Adrenal gland (tissue), 12 donors: ENCODE measurements around the gene MUSK. TPM values are rescaled to one million over a fixed set of nuclear protein-coding genes. Genes with fewer than 3 reads are reported as not detected.

ENCODE experiments used
- DNase-seq, 7 donors: peaks; one replicate each; pipeline ENCODE4 v3.0.0-alpha.2; 2019 to 2020
- H3K27ac ChIP-seq, 5 donors: fragments of 200-600 bp; sonication (generic) in 4 of 5; 1 replicate in 3 of 5; 2 replicates in 2 of 5; pipeline versions ENCODE4 v1.5.1 to v1.8.0; 2016 to 2020; ENCODE audit warnings: mild to moderate bottlenecking in 1 of 5
- H3K27me3 ChIP-seq: fragments of 200-600 bp; 2 replicates; pipeline ENCODE4 v1.8.0; 2021
- H3K36me3 ChIP-seq, 2 donors: fragments of 200-600 bp; replicated peaks in 1 of 2; 1 replicate in 1 of 2; 2 replicates in 1 of 2; pipeline versions ENCODE4 v1.5.1 to v1.8.0; 2018 to 2022
- H3K4me1 ChIP-seq, 2 donors: fragments of 200-600 bp; replicated peaks in 1 of 2; 1 replicate in 1 of 2; 2 replicates in 1 of 2; pipeline versions ENCODE4 v1.5.1 to v1.8.0; 2018 to 2021
- H3K4me3 ChIP-seq, 4 donors: fragments of 200-600 bp; sonication (generic) in 3 of 4; one replicate each; pipeline ENCODE4 v1.5.1; 2016 to 2018
- H3K9me3 ChIP-seq, 3 donors: fragments of 200-600 bp; sonication (generic) in 1 of 3; replicated peaks in 1 of 3; 1 replicate in 2 of 3; 2 replicates in 1 of 3; pipeline versions ENCODE4 v1.5.1 to v1.8.0; 2016 to 2021
- POLR2A ChIP-seq, 2 donors: fragments of 450-650 bp; IDR thresholded peaks; one replicate each; pipeline ENCODE4 v1.6.1; 2017; ENCODE audit warnings: antibody characterized with exemption in 2 of 2, mild to moderate bottlenecking in 2 of 2, moderate library complexity in 1 of 2
- WGBS, 4 donors: extraction: QIAGEN DNeasy Blood & Tissue Kit in 2 of 4; methylation state at CpG; one replicate each; pipeline versions ENCODE4 v1.1.5 to v1.1.7; 2013 to 2017; 5-methylcytosine and 5-hydroxymethylcytosine counted together
- intact Hi-C, 2 donors: fragments of 100-400 bp; cut with DNase I; formaldehyde crosslinking; loops; one replicate each; pipeline versions ENCODE4 v1.14.1 to v1.15.0; 2022 to 2023
- polyA plus RNA-seq, 3 donors: library from polyadenylated mRNA; stranded (reverse); fragments of 200-250 nt in 2 of 3; fragments of 350-450 nt in 1 of 3; fragmentation: Illumina TruSeq in 1 of 3; extraction: RNeasy Lipid Tissue Mini Kit (QIAGEN cat#74804) in 1 of 3; gene quantifications; one replicate each; pipeline ENCODE4 v1.2.3, GENCODE V29; 2013 to 2014
- total RNA-seq, 9 donors: library from RNA; depleted of rRNA in 4 of 9; stranded (reverse); fragments of >200 nt in 4 of 9; fragments of 120-200 nt in 1 of 9; fragmentation: NEBNext Ultra II Directional in 1 of 9; extraction: Animal tissue kit (Norgen Biotek cat#: 25700) in 1 of 9; gene quantifications; one replicate each; pipeline versions ENCODE4 v1.1.0 to v1.2.4, GENCODE V29; 2013 to 2023
- TF ChIP-seq, protein P1 (sequence below), 6 experiments: fragments of 450-650 bp in 4 of 6; fragments of 200-600 bp in 2 of 6; sonication (generic) in 1 of 6; IDR thresholded peaks; 1 replicate in 5 of 6; 2 replicates in 1 of 6; pipeline versions ENCODE4 v1.5.1 to v1.8.0; 2016 to 2021; ENCODE audit warnings: antibody characterized with exemption in 6 of 6, mild to moderate bottlenecking in 2 of 6, moderate library complexity in 1 of 6
- donor health status: healthy with polysubstance abuse.
- donor health status: Bipolar disorder and iron deficiency.
- donor health status: DM: yes; HTN: yes; CAD: no.
- donor health status: DM: no; HTN: no; CAD: no.
- donor health status: DM: no; HTN: no; CAD: no.
- donor health status: DM: yes; HTN: yes; CAD: no.

The MUSK gene
- total and polyA plus RNA-seq, 12 donors, result 0.04 to 5.1 (median 0.15) TPM; not detected in 2

DNA sequence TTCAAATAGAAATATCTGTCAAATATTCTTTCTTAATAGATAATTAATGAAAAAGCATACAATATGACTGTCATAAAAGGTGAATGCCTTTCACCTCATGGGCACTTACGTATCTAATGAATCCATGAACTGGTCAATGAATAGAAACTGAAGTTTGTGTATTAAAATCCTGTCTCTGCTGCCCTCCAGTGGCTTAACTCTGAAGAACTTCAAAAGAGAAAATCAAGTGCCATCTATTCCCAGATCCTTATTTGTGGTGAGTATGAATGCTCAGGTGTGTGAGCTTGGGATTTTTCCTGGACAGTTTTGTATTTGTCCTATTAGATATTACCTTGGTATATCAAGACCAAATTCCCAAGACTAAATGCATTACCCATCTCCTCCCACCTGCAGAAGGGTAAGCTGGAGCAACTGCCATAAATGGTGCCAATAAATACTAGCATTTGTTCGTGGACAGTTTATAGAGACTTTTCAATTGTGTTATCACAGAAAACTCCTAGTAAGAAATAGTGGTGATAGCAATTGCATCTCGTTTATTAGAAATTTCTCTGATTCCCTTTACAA is 45.0 kb upstream of the MUSK start:
- WGBS, 4 donors, result 25 to 32% (median 28%) methylated on average over 3 of the region's 3 CpGs
- peak in 6 of 7 donors; percentile 23 to 60 (median 50) for DNase-seq
- H3K9me3 ChIP-seq, result no peaks in the 10 kb centered on the region
- intact Hi-C loops, result loop anchor here in 1 of 2 donors (5.0 kb wide), 2 partner anchors 196 to 441 kb away; no protein-coding TSS in a partner anchor
- H3K4me1 ChIP-seq, result no peaks in the 10 kb centered on the region
- H3K36me3 ChIP-seq, result no peaks in the 10 kb centered on the region
- TF ChIP-seq, protein P1, sequence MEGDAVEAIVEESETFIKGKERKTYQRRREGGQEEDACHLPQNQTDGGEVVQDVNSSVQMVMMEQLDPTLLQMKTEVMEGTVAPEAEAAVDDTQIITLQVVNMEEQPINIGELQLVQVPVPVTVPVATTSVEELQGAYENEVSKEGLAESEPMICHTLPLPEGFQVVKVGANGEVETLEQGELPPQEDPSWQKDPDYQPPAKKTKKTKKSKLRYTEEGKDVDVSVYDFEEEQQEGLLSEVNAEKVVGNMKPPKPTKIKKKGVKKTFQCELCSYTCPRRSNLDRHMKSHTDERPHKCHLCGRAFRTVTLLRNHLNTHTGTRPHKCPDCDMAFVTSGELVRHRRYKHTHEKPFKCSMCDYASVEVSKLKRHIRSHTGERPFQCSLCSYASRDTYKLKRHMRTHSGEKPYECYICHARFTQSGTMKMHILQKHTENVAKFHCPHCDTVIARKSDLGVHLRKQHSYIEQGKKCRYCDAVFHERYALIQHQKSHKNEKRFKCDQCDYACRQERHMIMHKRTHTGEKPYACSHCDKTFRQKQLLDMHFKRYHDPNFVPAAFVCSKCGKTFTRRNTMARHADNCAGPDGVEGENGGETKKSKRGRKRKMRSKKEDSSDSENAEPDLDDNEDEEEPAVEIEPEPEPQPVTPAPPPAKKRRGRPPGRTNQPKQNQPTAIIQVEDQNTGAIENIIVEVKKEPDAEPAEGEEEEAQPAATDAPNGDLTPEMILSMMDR (IDR thresholded peaks at IDR 0.05), result peak; percentile 54 to 75 (median 69)
- TF ChIP-seq POLR2A (IDR thresholded peaks at IDR 0.05), result no peak
- H3K4me3 ChIP-seq, result no peak overlapping the region
- H3K27me3 ChIP-seq, result no peaks in the 10 kb centered on the region
- H3K27ac ChIP-seq, result no peak overlapping the region

DNA sequence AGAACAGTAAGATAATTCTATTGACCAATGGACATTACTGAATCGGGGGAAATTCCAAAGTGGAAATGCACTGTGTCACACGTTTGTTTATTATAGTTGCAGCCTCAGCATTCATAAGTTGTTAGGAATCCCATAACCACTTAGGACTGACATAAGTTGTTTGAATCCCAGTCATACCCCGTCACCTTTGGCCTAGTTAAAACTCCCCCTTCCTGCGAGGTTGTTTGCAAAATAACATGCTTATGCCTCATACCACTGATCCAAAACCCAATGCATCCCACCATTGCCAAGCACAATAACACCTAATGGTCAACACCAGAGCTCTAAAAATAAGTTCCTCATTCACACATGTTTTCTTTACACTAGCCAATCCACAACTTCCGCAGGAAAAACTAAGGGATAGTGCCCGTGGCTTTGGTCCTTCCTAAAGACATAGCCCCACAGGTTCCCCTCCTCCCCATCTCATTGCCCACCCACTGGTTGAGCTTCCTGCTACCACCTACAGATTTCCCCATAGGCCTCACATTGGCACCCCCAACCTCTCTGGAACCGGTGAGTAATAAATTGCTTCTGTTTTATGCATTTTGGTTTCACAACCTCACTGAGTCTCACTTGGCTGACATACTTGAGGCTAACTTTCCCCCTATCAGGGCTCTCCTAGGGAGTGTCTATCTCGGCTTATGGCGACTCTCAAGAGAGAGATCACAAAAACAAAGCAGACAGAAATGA is 42.3 kb upstream of the MUSK start:
- no peaks in the 10 kb centered on the region for H3K4me1 ChIP-seq
- no peak for TF ChIP-seq POLR2A (IDR thresholded peaks at IDR 0.05)
- H3K36me3 ChIP-seq, result no peaks in the 10 kb centered on the region
- H3K4me3 ChIP-seq, result no peak overlapping the region
- no peaks in the 10 kb centered on the region for H3K27me3 ChIP-seq
- H3K9me3 ChIP-seq, result no peaks in the 10 kb centered on the region
- no peak for DNase-seq
- intact Hi-C loops, result no loop called here
- 59 to 69% (median 65%) methylated on average over 9 of the region's 9 CpGs for WGBS, 4 donors
- H3K27ac ChIP-seq, result no peak overlapping the region

DNA sequence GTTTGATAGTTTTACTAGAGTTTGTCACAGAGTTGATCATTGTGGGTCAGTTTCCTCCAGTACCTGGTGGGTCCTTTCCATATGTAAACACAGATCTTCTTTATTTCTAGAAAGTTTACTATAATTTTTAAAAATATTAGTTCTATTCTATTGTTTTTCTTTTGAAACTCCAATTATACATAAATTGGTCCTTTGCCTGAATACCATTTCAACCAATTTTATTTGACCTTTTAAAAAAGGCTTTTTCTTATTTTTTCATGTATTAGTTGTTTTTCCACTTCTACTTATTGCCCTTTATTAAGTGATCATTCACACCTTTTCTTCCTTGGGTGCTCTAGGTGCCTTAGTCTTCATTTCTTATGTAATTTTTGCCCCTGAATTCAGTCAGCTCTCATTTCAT is 33.0 kb upstream of the MUSK start:
- no peak overlapping the region for H3K4me3 ChIP-seq
- no peaks in the 10 kb centered on the region for H3K36me3 ChIP-seq
- H3K9me3 ChIP-seq, result peaks cover 0 to 5% (median 0%) of the 10 kb centered on the region in 3 donors
- H3K4me1 ChIP-seq, result no peaks in the 10 kb centered on the region
- TF ChIP-seq POLR2A (IDR thresholded peaks at IDR 0.05), result no peak
- TF ChIP-seq, protein P1 (IDR thresholded peaks at IDR 0.05), result no peak
- no peaks in the 10 kb centered on the region for H3K27me3 ChIP-seq
- no peak for DNase-seq
- H3K27ac ChIP-seq, result no peak overlapping the region
- intact Hi-C loops, result loop anchor here (10.0 kb wide), 1 partner anchor 669 kb away; no protein-coding TSS in a partner anchor

DNA sequence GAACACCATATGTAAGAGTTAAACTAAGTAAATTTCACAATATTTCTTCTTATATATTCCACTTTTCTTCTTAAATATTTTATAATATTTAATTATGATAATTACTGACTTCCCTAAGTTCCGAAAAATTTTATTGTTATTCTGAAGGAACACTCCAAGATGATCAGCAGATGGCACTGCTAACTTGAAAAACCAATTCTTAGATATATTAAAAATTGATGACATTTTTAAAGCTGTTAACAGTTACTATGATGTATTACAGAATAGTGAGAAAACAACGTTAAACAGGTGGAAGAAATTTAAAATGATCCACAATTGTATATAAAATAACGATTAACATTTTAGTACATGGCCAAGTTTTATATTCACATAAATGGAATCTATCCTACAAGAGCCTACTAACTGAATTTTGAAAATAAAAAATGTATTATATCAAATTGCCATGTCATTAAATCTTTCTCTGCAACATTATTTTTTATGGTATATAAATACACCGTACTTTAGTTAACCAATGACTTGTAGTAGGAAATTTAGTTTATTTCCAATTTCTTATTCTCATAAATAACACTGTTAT is 30.1 kb upstream of the MUSK start:
- no peaks in the 10 kb centered on the region for H3K27me3 ChIP-seq
- H3K4me1 ChIP-seq, result no peaks in the 10 kb centered on the region
- no peak for DNase-seq
- H3K4me3 ChIP-seq, result no peak overlapping the region
- no peak overlapping the region for H3K27ac ChIP-seq
- H3K9me3 ChIP-seq, result peaks cover 0 to 5% (median 0%) of the 10 kb centered on the region in 3 donors
- WGBS, 4 donors, result 39 to 45% (median 42%) methylated on average over 4 of the region's 4 CpGs
- H3K36me3 ChIP-seq, result no peaks in the 10 kb centered on the region
- intact Hi-C loops, result loop anchor here (10.0 kb wide), 1 partner anchor 666 kb away; no protein-coding TSS in a partner anchor
- TF ChIP-seq, protein P1 (IDR thresholded peaks at IDR 0.05), result peak in 5 of 6 experiments; percentile 24 to 53 (median 35)
- TF ChIP-seq POLR2A (IDR thresholded peaks at IDR 0.05), result no peak
